ENCODE measurements around the gene MXRA8. TPM values are rescaled to one million over a fixed set of nuclear protein-coding genes. Genes with fewer than 3 reads are reported as not detected.
A peak's percentile ranks its signal among the peaks of the same experiment; 100 is the strongest.

Gene MXRA8
- total RNA-seq, 1 experiment from 2014 or later = 9.6 TPM

GRCh38 chr1:1353389-1354151 lies 4.8 kb downstream of the MXRA8 start:
- Histone ChIP-seq H4K8ac (replicated peaks; ENCODE audit: insufficient read length, low read depth, low read length) (no peak overlapping the region), H3K56ac (ENCODE audit: insufficient read length, low read depth, low read length) (no peak overlapping the region), H2BK12ac (ENCODE audit: insufficient read length, low read depth, low read length) (no peak overlapping the region), H3K14ac (ENCODE audit: insufficient read depth, low read length) (no peak overlapping the region; the same call in 1 of the 2 replicates), H3K9ac (ENCODE audit: extremely low read depth, insufficient read length, low read length) (no peak overlapping the region), H3K18ac (ENCODE audit: insufficient read length, low read depth, low read length) (no peak overlapping the region), H3T11ph (ENCODE audit: low read length) (no peak overlapping the region), H2AFZ (ENCODE audit: low read length) (no peak overlapping the region), H2BK15ac (ENCODE audit: low read depth, low read length) (no peak overlapping the region), H3K27me3 (ENCODE audit: insufficient read depth, low read length) (peaks cover 4% of the 10 kb centered on the region; the same call in 1 of the 2 replicates), H3K4ac (ENCODE audit: low read depth, low read length) (no peak overlapping the region), H3K79me2 (ENCODE audit: insufficient read depth, low read length) (no peaks in the 10 kb centered on the region), H3K4me1 (ENCODE audit: insufficient read depth, low read length) (no peaks in the 10 kb centered on the region; the same call in 1 of the 2 replicates), H3K27ac (ENCODE audit: insufficient read length, low read depth, low read length) (no peak overlapping the region), H4K20me1 (ENCODE audit: control insufficient read depth, insufficient read depth, insufficient read length) (no peaks in the 10 kb centered on the region), H2AK5ac (ENCODE audit: insufficient read length, low read length) (no peak overlapping the region), H2BK5ac (ENCODE audit: insufficient read length, low read length) (no peak overlapping the region), H3K79me1 (ENCODE audit: insufficient read depth, low read depth, low read length, poor library complexity, severe bottlenecking) (no peaks in the 10 kb centered on the region), H4K5ac (ENCODE audit: insufficient read length, low read depth, low read length) (no peak overlapping the region), H3K4me2 (ENCODE audit: insufficient read depth, insufficient read length, low read length) (peak overlapping the region; percentile 62), H3K23ac (ENCODE audit: insufficient read length, low read depth, low read length) (no peak overlapping the region), H4K91ac (ENCODE audit: insufficient read length, low read depth, low read length) (no peak overlapping the region), H2BK120ac (ENCODE audit: low read depth, low read length, poor library complexity, severe bottlenecking) (no peak overlapping the region), H2BK20ac (ENCODE audit: low read depth, low read length, poor library complexity, severe bottlenecking) (no peak overlapping the region), H3K9me3 (ENCODE audit: control insufficient read depth, low read depth, low read length) (no peaks in the 10 kb centered on the region), H3K23me2 (ENCODE audit: insufficient read length, low read depth, low read length, poor library complexity, severe bottlenecking) (peaks cover 9% of the 10 kb centered on the region)
- Mint-ChIP-seq H3K4me1 (peaks cover 24 to 38% of the 10 kb centered on the region in 2 experiments), H3K4me3 (peak overlapping the region; percentile 58 to 85), H3K27ac (no peak overlapping the region), H3K36me3 (ENCODE audit: insufficient read depth in 1 of 3, low read depth in 3 of 3) (peaks cover 0 to 8% (median 2%) of the 10 kb centered on the region in 3 experiments; a peak in 1 of 7 replicates), H3K9me3 (no peaks in the 10 kb centered on the region), H3K27me3 (ENCODE audit: low read depth) (peaks cover 35% of the 10 kb centered on the region)
- WGBS (ENCODE audit: extremely low coverage, insufficient read length, low lambda C conversion rate) = no CpG with 5 or more reads among the region's 28 CpGs
- no peak for TF ChIP-seq CTCF (conservative IDR thresholded peaks at IDR 0.05)
- DNase-seq = peak; percentile 82

Data from H9 (cell line).